Activated naive CD8-positive, alpha-beta T cell treated with anti-CD3 and anti-CD28 coated beads, Interleukin-2, amount 10 ng/mL, durations not matched to agents 7 days and 5 days (primary cell): ENCODE results near the gene TMA7. TPM values are rescaled to one million over a fixed set of nuclear protein-coding genes. Genes with fewer than 3 reads are reported as not detected.

Source experiments
- total RNA-seq, 2 experiments: library from RNA; stranded (reverse); gene quantifications; one replicate each; pipeline ENCODE4 v1.2.3, GENCODE V29; 2021

TMA7 gene
- total RNA-seq, 2 experiments from 2014 or later, result 260 to 263 TPM

Other genes starting within 250 kb of the TMA7 start
- gene CAMP, start 216.8 kb upstream of the TMA7 start, total RNA-seq, result not detected
- 10 to 100 TPM; 35.9 to 43.1 TPM for gene ZNF589, start 199.2 kb upstream of the TMA7 start, total RNA-seq
- gene NME6, start 138.9 kb upstream of the TMA7 start, total RNA-seq, result 10 to 100 TPM; 37.5 to 39.8 TPM
- not detected for gene SPINK8, start 106.6 kb upstream of the TMA7 start, total RNA-seq
- not detected for gene FBXW12, start 68.0 kb upstream of the TMA7 start, total RNA-seq
- 1 to 10 TPM; 4.5 to 6.2 TPM for gene PLXNB1, start 10.2 kb upstream of the TMA7 start, total RNA-seq
- 10 to 100 TPM; 11.5 to 12.2 TPM for gene CCDC51, start 138 bp upstream of the TMA7 start, total RNA-seq
- 10 to 100 TPM; 17.0 to 19.9 TPM for gene ATRIP, start 6.5 kb downstream of the TMA7 start, total RNA-seq
- 100 to 1,000 TPM; 215 to 224 TPM for gene SHISA5, start 63.9 kb downstream of the TMA7 start, total RNA-seq
- gene PFKFB4, start 116.5 kb downstream of the TMA7 start, total RNA-seq, result 10 to 100 TPM; 56.8 to 60.7 TPM
- not detected for gene UCN2, start 123.5 kb downstream of the TMA7 start, total RNA-seq
- gene COL7A1, start 155.1 kb downstream of the TMA7 start, total RNA-seq, result 1 to 10 TPM; 1.0 to 1.6 TPM
- 100 to 1,000 TPM; 144 to 148 TPM for gene UQCRC1, start 169.4 kb downstream of the TMA7 start, total RNA-seq
- gene TMEM89, start 181.5 kb downstream of the TMA7 start, total RNA-seq, result not detected
- 10 to 100 TPM; 54.4 to 54.7 TPM for gene SLC26A6, start 195.2 kb downstream of the TMA7 start, total RNA-seq
- 10 to 100 TPM; 15.6 to 16.2 TPM for gene CELSR3, start 222.6 kb downstream of the TMA7 start, total RNA-seq
- gene NCKIPSD, start 245.7 kb downstream of the TMA7 start, total RNA-seq, result 10 to 100 TPM; 46.9 to 48.7 TPM